Breast epithelium (tissue), 4 donors: ENCODE measurements around the gene TMEM267. TPM values are rescaled to one million over a fixed set of nuclear protein-coding genes. Genes with fewer than 3 reads are reported as not detected.
A peak's percentile ranks its signal among the peaks of the same experiment; 100 is the strongest.
"Not testable (repeated sequence)": the region's sequence is repeated elsewhere in the genome, so short reads cannot be mapped to it uniquely, and the experiment has no call there.

Source experiments
- DNase-seq, 2 donors: peaks; one replicate each; pipeline ENCODE4 v3.0.0-alpha.2; 2019; ENCODE audit warnings: low spot score in 2 of 2
- H3K27ac ChIP-seq, 2 donors: fragments of 200-600 bp; sonication (generic) in 1 of 2; one replicate each; pipeline ENCODE4 v1.5.1; 2016 to 2019; ENCODE audit warnings: mild to moderate bottlenecking in 1 of 2
- H3K27me3 ChIP-seq, 2 donors: fragments of 200-600 bp; sonication (generic) in 1 of 2; one replicate each; pipeline versions ENCODE4 v1.5.1 to v1.6.0; 2017 to 2019; ENCODE audit warnings: control low read depth in 1 of 2, mild to moderate bottlenecking in 1 of 2
- H3K36me3 ChIP-seq: fragments of 200-600 bp; one replicate; pipeline ENCODE4 v1.5.1; 2019
- H3K4me1 ChIP-seq, 2 donors: fragments of 200-600 bp; sonication (generic); one replicate each; pipeline ENCODE4 v1.5.1; 2016 to 2019; ENCODE audit warnings: control low read depth in 1 of 2
- H3K4me3 ChIP-seq, 3 donors: fragments of 200-600 bp; sonication (generic); 1 replicate in 2 of 3; 2 replicates in 1 of 3; pipeline ENCODE4 v1.5.1; 2016 to 2019; ENCODE audit warnings: mild to moderate bottlenecking in 3 of 3, moderate library complexity in 2 of 3
- H3K9me3 ChIP-seq, 2 donors: fragments of 200-600 bp; sonication (generic) in 1 of 2; one replicate each; pipeline ENCODE4 v1.5.1; 2016 to 2019; ENCODE audit warnings: control low read depth in 1 of 2
- POLR2A ChIP-seq: fragments of 450-650 bp; IDR thresholded peaks from one replicate; pipeline ENCODE4 v1.6.1; 2016; ENCODE audit warnings: antibody characterized with exemption, mild to moderate bottlenecking, moderate library complexity
- POLR2AphosphoS5 ChIP-seq, 3 donors: sonication (generic); formaldehyde crosslinking; IDR thresholded peaks; one replicate each; pipeline ENCODE4 v1.6.1; 2017; ENCODE audit warnings: antibody characterized with exemption in 3 of 3
- intact Hi-C: fragments of 100-400 bp; cut with DNase I; formaldehyde crosslinking; loops from one replicate; pipeline ENCODE4 v1.15.1; 2023; ENCODE audit warnings: low total_unique reads
- total RNA-seq, 3 donors: library from RNA; depleted of rRNA; stranded (reverse); fragments of >200 nt; gene quantifications; one replicate each; pipeline ENCODE4 v1.1.0, GENCODE V29; 2016
- TF ChIP-seq, protein P1 (sequence below), 3 donors: fragments of 450-650 bp; IDR thresholded peaks; one replicate each; pipeline ENCODE4 v1.5.1; 2016 to 2017; ENCODE audit warnings: antibody characterized with exemption in 3 of 3, mild to moderate bottlenecking in 3 of 3, moderate library complexity in 3 of 3

Gene TMEM267
- total RNA-seq, 3 donors from 2014 or later, result 11.7 to 21.7 (median 16.1) TPM

DNA sequence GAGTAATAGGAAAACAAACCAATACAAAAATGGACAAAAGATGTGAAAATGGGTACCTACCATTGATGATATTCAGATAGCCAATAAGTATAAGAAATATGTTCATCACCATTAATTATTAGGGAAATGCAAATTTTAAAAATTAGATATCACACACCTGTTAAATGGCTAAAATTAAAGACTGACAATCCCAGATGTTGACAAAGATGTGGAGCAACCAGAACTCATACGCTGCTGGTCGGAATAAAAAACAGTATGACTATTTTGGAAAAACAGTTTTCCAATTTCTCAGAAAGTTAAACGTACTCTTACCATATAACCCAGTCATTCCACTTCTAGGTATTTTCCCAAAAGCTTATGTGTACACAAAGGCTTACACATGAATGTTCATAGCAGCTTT is 27.1 kb downstream of the TMEM267 start:
- H3K4me1 ChIP-seq, result no peaks in the 10 kb centered on the region
- no peak overlapping the region for H3K4me3 ChIP-seq
- no peak for DNase-seq
- no peaks in the 10 kb centered on the region for H3K27me3 ChIP-seq
- H3K36me3 ChIP-seq, result no peaks in the 10 kb centered on the region
- peaks cover 12 to 21% of the 10 kb centered on the region in 2 donors for H3K9me3 ChIP-seq
- H3K27ac ChIP-seq, result no peak overlapping the region
- intact Hi-C loops, result no loop called here
- TF ChIP-seq POLR2A, result no peak
- TF ChIP-seq, protein P1, sequence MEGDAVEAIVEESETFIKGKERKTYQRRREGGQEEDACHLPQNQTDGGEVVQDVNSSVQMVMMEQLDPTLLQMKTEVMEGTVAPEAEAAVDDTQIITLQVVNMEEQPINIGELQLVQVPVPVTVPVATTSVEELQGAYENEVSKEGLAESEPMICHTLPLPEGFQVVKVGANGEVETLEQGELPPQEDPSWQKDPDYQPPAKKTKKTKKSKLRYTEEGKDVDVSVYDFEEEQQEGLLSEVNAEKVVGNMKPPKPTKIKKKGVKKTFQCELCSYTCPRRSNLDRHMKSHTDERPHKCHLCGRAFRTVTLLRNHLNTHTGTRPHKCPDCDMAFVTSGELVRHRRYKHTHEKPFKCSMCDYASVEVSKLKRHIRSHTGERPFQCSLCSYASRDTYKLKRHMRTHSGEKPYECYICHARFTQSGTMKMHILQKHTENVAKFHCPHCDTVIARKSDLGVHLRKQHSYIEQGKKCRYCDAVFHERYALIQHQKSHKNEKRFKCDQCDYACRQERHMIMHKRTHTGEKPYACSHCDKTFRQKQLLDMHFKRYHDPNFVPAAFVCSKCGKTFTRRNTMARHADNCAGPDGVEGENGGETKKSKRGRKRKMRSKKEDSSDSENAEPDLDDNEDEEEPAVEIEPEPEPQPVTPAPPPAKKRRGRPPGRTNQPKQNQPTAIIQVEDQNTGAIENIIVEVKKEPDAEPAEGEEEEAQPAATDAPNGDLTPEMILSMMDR (IDR thresholded peaks at IDR 0.05), result no peak

DNA sequence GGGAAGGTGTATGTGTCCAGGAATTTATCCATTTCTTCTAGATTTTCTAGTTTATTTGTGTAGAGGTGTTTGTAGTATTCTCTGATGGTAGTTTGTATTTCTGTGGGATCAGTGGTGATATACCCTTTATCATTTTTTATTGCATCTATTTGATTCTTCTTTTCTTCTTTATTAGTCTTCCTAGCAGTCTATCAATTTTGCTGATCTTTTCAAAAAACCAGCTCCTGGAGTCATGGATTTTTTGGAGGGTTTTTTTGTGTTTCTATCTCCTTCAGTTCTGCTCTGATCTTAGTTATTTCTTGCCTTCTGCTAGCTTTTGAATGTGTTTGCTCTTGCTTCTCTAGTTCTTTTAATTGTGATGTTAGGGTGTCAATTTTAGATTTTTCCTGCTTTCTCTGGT is 42.1 kb downstream of the TMEM267 start:
- H3K27ac ChIP-seq, H3K36me3 ChIP-seq, H3K4me1 ChIP-seq, intact Hi-C loops, H3K4me3 ChIP-seq, H3K27me3 ChIP-seq, DNase-seq: not testable (repeated sequence)
- H3K9me3 ChIP-seq, result peaks cover 18 to 20% of the 10 kb centered on the region in 2 donors

DNA sequence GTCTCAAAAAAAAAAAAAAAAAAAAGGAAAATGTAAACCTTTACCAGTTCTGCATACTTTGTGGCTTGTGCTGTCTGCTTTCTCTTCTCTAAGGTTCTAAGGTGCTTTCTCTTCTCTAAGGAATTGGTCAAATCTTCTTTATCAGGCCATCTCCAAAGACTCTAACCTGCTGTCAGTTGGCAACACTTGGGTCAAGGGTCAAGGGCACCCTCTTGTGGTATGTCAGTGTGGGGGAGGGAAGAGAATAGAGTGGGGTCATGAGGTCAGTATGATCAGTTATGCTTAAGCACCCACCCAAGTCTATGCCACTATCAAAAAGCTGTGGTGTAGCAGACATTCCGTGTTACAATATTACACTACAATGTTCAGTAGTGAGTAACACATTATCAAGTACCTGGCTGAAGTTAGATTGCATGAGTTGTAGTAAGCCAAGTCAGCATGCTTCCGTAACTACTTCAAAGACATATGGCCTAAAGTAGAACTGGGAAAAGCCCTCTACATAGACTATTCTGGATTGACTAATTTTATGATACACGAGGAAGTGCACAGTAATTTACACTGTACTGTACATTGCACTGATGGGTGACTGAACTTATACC is 46.5 kb downstream of the TMEM267 start:
- DNase-seq, result no peak
- Histone ChIP-seq H3K36me3 (no peaks in the 10 kb centered on the region), H3K27ac (no peak overlapping the region), H3K27me3 (no peaks in the 10 kb centered on the region), H3K9me3 (peaks cover 13 to 20% of the 10 kb centered on the region in 2 donors), H3K4me1 (peaks cover 0 to 12% of the 10 kb centered on the region in 2 donors), H3K4me3 (no peak overlapping the region)
- TF ChIP-seq POLR2AphosphoS5 (IDR thresholded peaks at IDR 0.05) (no peak), POLR2A (no peak)
- TF ChIP-seq, protein P1 (IDR thresholded peaks at IDR 0.05), result no peak
- intact Hi-C loops, result no loop called here

DNA sequence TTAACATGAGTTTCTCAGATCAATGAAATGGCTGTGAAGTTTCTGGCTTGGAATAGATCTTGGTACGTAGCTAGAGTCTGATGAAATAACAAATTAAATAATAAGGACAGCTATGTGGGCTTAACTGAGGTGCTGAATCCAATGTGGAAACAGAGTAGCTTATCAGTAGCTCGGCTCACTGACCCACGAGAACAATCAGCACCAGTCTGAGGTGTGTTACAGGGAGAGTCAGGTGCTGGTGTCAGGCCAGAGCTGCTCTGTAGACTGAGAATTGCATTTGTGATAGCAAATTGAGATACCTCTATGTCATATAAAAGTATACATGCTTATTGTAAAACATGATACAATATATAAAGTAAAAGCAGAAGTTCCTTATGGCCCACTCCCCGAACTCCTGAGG is 50.3 kb downstream of the TMEM267 start:
- no peak for DNase-seq
- intact Hi-C loops, result no loop called here
- peak overlapping the region; percentile 68 to 75 for H3K27ac ChIP-seq
- peaks cover 0 to 12% of the 10 kb centered on the region in 2 donors for H3K4me1 ChIP-seq
- H3K27me3 ChIP-seq, result no peaks in the 10 kb centered on the region
- no peak overlapping the region for H3K4me3 ChIP-seq
- H3K36me3 ChIP-seq, result no peaks in the 10 kb centered on the region
- no peaks in the 10 kb centered on the region for H3K9me3 ChIP-seq
- TF ChIP-seq POLR2AphosphoS5 (IDR thresholded peaks at IDR 0.05) (no peak), POLR2A (no peak)
- TF ChIP-seq, protein P1 (IDR thresholded peaks at IDR 0.05), result no peak

DNA sequence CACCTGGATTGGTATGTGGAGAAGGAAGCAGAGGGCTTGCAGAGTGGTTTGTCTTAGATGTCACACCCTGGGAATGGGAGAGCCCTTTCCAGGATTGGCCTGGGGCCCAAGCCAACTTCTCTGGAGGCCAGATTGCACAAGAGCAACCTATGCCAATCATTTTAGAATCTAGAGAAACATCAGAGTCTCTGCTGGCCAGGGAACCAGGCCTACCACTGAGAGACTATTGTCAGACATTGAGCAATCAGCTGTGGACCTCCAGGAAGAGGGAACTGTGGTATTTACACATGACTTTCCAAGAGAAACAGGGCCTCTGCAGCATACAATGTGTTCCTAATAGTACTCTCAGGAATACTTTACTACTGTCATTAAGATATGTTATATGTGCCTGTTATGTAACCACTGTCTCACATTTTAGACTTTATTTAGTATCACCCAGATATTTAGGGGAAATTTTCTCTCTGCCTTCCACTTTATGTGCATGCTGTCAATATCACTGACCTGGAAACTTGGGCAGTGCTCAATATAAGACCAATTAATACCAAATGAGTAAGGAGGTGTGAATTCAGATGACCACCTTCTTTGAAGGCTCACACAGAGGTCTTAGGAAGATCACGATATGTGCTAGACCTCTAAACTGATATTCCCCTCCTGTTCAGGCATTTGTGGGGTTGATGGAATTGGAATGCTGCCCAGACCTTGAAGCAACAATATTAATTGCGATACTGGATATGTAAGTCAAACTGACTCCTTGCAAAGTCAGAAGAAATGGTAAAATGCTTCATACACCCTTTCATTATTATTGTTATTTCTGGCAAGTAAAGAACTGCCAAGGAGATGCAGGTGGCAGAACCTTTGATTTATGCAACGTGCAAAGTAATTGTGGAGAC is 50.9 kb downstream of the TMEM267 start:
- Histone ChIP-seq H3K4me3 (no peak overlapping the region), H3K9me3 (no peaks in the 10 kb centered on the region), H3K4me1 (peaks cover 0 to 12% of the 10 kb centered on the region in 2 donors), H3K36me3 (no peaks in the 10 kb centered on the region), H3K27me3 (no peaks in the 10 kb centered on the region), H3K27ac (peak overlapping the region; percentile 73 to 75)
- DNase-seq, result peak; percentile 67 to 82
- TF ChIP-seq POLR2AphosphoS5 (IDR thresholded peaks at IDR 0.05) (peak; percentile 60 to 90 (median 82)), POLR2A (no peak)
- TF ChIP-seq, protein P1 (IDR thresholded peaks at IDR 0.05), result no peak
- intact Hi-C loops, result no loop called here
